ENCODE results near the gene CDC23.

CDC23 gene

GRCh38 chr5:138138949-138139780 is 74.0 kb downstream of the CDC23 start, which contains the start of gene NME5:
TSS of gene NME5 (minus strand) at chr5:138139428. CDS start at chr5:138138780, 648 bp downstream.
- Mint-ChIP-seq H3K4me3 (peak within 1 kb of the TSS; percentile 32 to 49), H3K4me1 (no peaks in the 10 kb centered on the region), H3K9me3 (no peaks in the 10 kb centered on the region), H3K27me3 (peaks cover 12% of the 10 kb centered on the region), H3K27ac (no peak within 1 kb of the TSS)
- DNase-seq (peak in 1 of 2 donors; percentile 16), ATAC-seq (peak; percentile 58)
